HCT116 (cell line): Measurements from ENCODE around the gene ARHGEF37. TPM values are rescaled to one million over a fixed set of nuclear protein-coding genes. Genes with fewer than 3 reads are reported as not detected.

ENCODE experiments used
- ATAC-seq: fragments of 200-7000 bp; cut with Tn5 transposase; 2 replicates; pipeline ENCODE4 v1.9.1; 2020; ENCODE audit warnings: mild to moderate bottlenecking, moderate library complexity
- BruUV-seq: library from RNA; stranded (reverse); fragments of 400-500 nt; replicated peaks from 2 replicates; lab custom pipeline; 2021; lab: Mats Ljungman, UMichigan
- CTCF ChIA-PET: fragments of 300-600 bp; sonication (Branson Sonifier 250); formaldehyde crosslinking; loops from one replicate; lab custom pipeline; 2021; ENCODE audit warnings: antibody characterized with exemption; lab: Charles Lee
- POLR2A ChIA-PET: fragments of 300-600, 350-600 bp; sonication (Branson Sonifier 250); formaldehyde crosslinking; loops from one replicate; lab custom pipeline; 2021; ENCODE audit warnings: antibody characterized with exemption; lab: Charles Lee
- RAD21 ChIA-PET, 2 experiments: fragments of 300-600 bp; sonication (Branson Sonifier 250); formaldehyde crosslinking; loops; one replicate each; lab custom pipeline; 2023; ENCODE audit warnings: low total read pairs in 2 of 2; ENCODE audit not compliant: uncharacterized antibody in 2 of 2, unreplicated experiment in 2 of 2, low non-redundant PET in 1 of 2; lab: Charles Lee
- DNase-seq: peaks from one replicate; pipeline ENCODE4 v3.0.0-alpha.2; 2010; ENCODE audit warnings: low read depth, low spot score
- H2AFZ ChIP-seq: fragments of 200-600 bp; shearing (Covaris generic), sonication (generic); 2 replicates; pipeline ENCODE4 v1.6.1; 2017; ENCODE audit warnings: low read depth, mixed run types, mixed read lengths, antibody characterized with exemption, low read length; ENCODE audit not compliant: poor library complexity, severe bottlenecking
- H3K27ac ChIP-seq: 2 replicates; pipeline ENCODE4 v1.5.1; 2012; ENCODE audit warnings: low read depth, low read length
- H3K27me3 ChIP-seq: fragments of 200-600 bp; sonication (generic); 2 replicates; pipeline ENCODE4 v1.6.1; 2016; ENCODE audit warnings: mixed run types, low read length, mixed read lengths; ENCODE audit not compliant: insufficient read depth
- H3K36me3 ChIP-seq, 2 experiments: fragments of 200-500 bp in 1 of 2; fragments of 200-600 bp in 1 of 2; sonication (Bioruptor generic) in 1 of 2; sonication (generic) in 1 of 2; 2 replicates each; pipeline versions ENCODE4 v1.5.1 to v1.6.1; 2014 to 2016; ENCODE audit warnings: low read length in 2 of 2, inconsistent platforms in 1 of 2, mixed read lengths in 1 of 2, mixed run types in 1 of 2; ENCODE audit not compliant: insufficient read depth in 2 of 2, control insufficient read depth in 1 of 2
- H3K4me1 ChIP-seq, 2 experiments: fragments of 200-600 bp in 1 of 2; sonication (generic) in 1 of 2; 2 replicates each; pipeline versions ENCODE4 v1.5.1 to v1.6.1; 2012 to 2017; ENCODE audit warnings: low read length in 2 of 2, inconsistent platforms in 1 of 2, mild to moderate bottlenecking in 1 of 2, mixed read lengths in 1 of 2, mixed run types in 1 of 2, moderate library complexity in 1 of 2; ENCODE audit not compliant: insufficient read depth in 2 of 2, control insufficient read depth in 1 of 2
- H3K4me2 ChIP-seq: fragments of 200-600 bp; sonication (generic); 2 replicates; pipeline ENCODE4 v1.6.1; 2017; ENCODE audit warnings: mixed run types, low read length, mixed read lengths
- H3K4me3 ChIP-seq, 2 experiments: fragments of 200-600 bp in 1 of 2; sonication (generic) in 1 of 2; replicated peaks in 1 of 2; 2 replicates each; pipeline ENCODE4 v1.5.1; 2011 to 2016; ENCODE audit warnings: low read length in 2 of 2, control low read depth in 1 of 2, low read depth in 1 of 2, mild to moderate bottlenecking in 1 of 2, mixed read lengths in 1 of 2, mixed run types in 1 of 2
- H3K79me2 ChIP-seq: fragments of 200-600 bp; sonication (generic); 2 replicates; pipeline ENCODE4 v1.6.1; 2017; ENCODE audit warnings: mild to moderate bottlenecking, mixed run types, low read length, moderate library complexity, mixed read lengths; ENCODE audit not compliant: insufficient read depth
- H3K9ac ChIP-seq: fragments of 200-600 bp; sonication (generic); 2 replicates; pipeline ENCODE4 v1.6.1; 2016; ENCODE audit warnings: low read length, mixed read lengths
- H3K9me2 ChIP-seq: fragments of 200-600 bp; sonication (generic), shearing (Covaris generic); 2 replicates; pipeline ENCODE4 v1.6.1; 2017; ENCODE audit warnings: mixed run types, mild to moderate bottlenecking, moderate library complexity; ENCODE audit not compliant: insufficient read depth
- H3K9me3 ChIP-seq, 2 experiments: fragments of 200-500 bp in 1 of 2; fragments of 200-600 bp in 1 of 2; sonication (Bioruptor generic) in 1 of 2; sonication (generic) in 1 of 2; 2 replicates each; pipeline ENCODE4 v1.6.1; 2014 to 2017; ENCODE audit warnings: low read length in 2 of 2, mixed read lengths in 2 of 2, inconsistent platforms in 1 of 2, low read depth in 1 of 2, mild to moderate bottlenecking in 1 of 2, mixed run types in 1 of 2, moderate library complexity in 1 of 2; ENCODE audit not compliant: control insufficient read depth in 1 of 2, insufficient read depth in 1 of 2
- H4K20me1 ChIP-seq: fragments of 200-600 bp; sonication (generic), shearing (Covaris generic); 2 replicates; pipeline ENCODE4 v1.6.1; 2017; ENCODE audit warnings: mixed run types, mild to moderate bottlenecking, moderate library complexity; ENCODE audit not compliant: insufficient read depth
- CBX3 ChIP-seq: IDR thresholded peaks from 2 replicates; pipeline ENCODE4 v1.6.1; 2012; ENCODE audit warnings: low read depth
- CEBPB ChIP-seq: IDR thresholded peaks from 2 replicates; pipeline ENCODE4 v1.6.1; 2012; ENCODE audit warnings: low read depth
- EZH2 ChIP-seq: fragments of 200-600 bp; sonication (generic); IDR thresholded peaks from 2 replicates; pipeline ENCODE4 v1.6.1; 2017; ENCODE audit warnings: antibody characterized with exemption, mixed run types
- EZH2phosphoT487 ChIP-seq: fragments of 200-600 bp; IDR thresholded peaks from 2 replicates; pipeline ENCODE4 v1.6.1; 2018; ENCODE audit warnings: antibody characterized with exemption, borderline replicate concordance
- FOSL1 ChIP-seq: IDR thresholded peaks from 2 replicates; pipeline ENCODE4 v1.6.1; 2012; ENCODE audit warnings: low read depth
- JUND ChIP-seq: IDR thresholded peaks from 2 replicates; pipeline ENCODE4 v1.6.1; 2012
- POLR2A ChIP-seq: IDR thresholded peaks from 2 replicates; pipeline ENCODE4 v1.7.0; 2011; ENCODE audit warnings: borderline replicate concordance; ENCODE audit not compliant: insufficient read depth, insufficient read length; ENCODE audit errors: extremely low read depth
- RAD21 ChIP-seq: IDR thresholded peaks from 2 replicates; pipeline ENCODE4 v1.6.1; 2012; ENCODE audit warnings: low read depth, mild to moderate bottlenecking
- SIN3A ChIP-seq: IDR thresholded peaks from 2 replicates; pipeline ENCODE4 v1.6.1; 2012; ENCODE audit warnings: low read depth
- SP1 ChIP-seq: IDR thresholded peaks from 2 replicates; pipeline ENCODE4 v1.6.1; 2012; ENCODE audit warnings: low read depth
- SRF ChIP-seq: IDR thresholded peaks from 2 replicates; pipeline ENCODE4 v1.6.1; 2012; ENCODE audit warnings: low read depth
- YY1 ChIP-seq: IDR thresholded peaks from 2 replicates; pipeline ENCODE4 v1.6.1; 2011; ENCODE audit warnings: low read length, low read depth, moderate library complexity, mild to moderate bottlenecking; ENCODE audit not compliant: insufficient replicate concordance; ENCODE audit errors: extremely low read depth
- ZFX ChIP-seq: fragments of 450-650 bp; IDR thresholded peaks from 2 replicates; pipeline ENCODE4 v1.6.1; 2017
- ZNF274 ChIP-seq: fragments of 200-500 bp; sonication (Bioruptor generic); IDR thresholded peaks from 2 replicates; pipeline ENCODE4 v1.6.1; 2014; ENCODE audit warnings: mild to moderate bottlenecking, low read depth, low read length, inconsistent platforms
- intact Hi-C: fragments of 100-400 bp; cut with micrococcal nuclease; formaldehyde crosslinking; loops from 2 replicates; pipeline ENCODE4 v1.10.0; 2022
- total RNA-seq: library from RNA; stranded (reverse); gene quantifications from one replicate; pipeline ENCODE4 v1.2.1, GENCODE V29; 2021; ENCODE audit not compliant: unreplicated experiment
- TF ChIP-seq, protein P1 (sequence below): IDR thresholded peaks from 2 replicates; pipeline ENCODE4 v1.6.1; 2012
- TF ChIP-seq, protein P2 (sequence below): IDR thresholded peaks from 2 replicates; pipeline ENCODE4 v1.6.1; 2011; ENCODE audit warnings: mild to moderate bottlenecking, low read length, moderate library complexity; ENCODE audit not compliant: insufficient replicate concordance; ENCODE audit errors: extremely low read depth
- TF ChIP-seq, protein P3 (sequence below): IDR thresholded peaks from 2 replicates; pipeline ENCODE4 v1.6.1; 2012
- TF ChIP-seq, protein P4 (sequence below), 3 experiments: fragments of 200-600 bp in 1 of 3; sonication (generic) in 1 of 3; IDR thresholded peaks in 2 of 3; conservative IDR thresholded peaks in 1 of 3; 2 replicates each; pipeline ENCODE4 v1.5.1; 2012 to 2017; ENCODE audit warnings: low read depth in 2 of 3, low read length in 2 of 3, antibody characterized with exemption in 1 of 3, borderline replicate concordance in 1 of 3, control low read depth in 1 of 3, mild to moderate bottlenecking in 1 of 3, mixed read lengths in 1 of 3, mixed run types in 1 of 3, moderate library complexity in 1 of 3; ENCODE audit not compliant: insufficient read depth in 1 of 3

Gene ARHGEF37
- total RNA-seq, 1 experiment from 2014 or later: 7.0 TPM

DNA sequence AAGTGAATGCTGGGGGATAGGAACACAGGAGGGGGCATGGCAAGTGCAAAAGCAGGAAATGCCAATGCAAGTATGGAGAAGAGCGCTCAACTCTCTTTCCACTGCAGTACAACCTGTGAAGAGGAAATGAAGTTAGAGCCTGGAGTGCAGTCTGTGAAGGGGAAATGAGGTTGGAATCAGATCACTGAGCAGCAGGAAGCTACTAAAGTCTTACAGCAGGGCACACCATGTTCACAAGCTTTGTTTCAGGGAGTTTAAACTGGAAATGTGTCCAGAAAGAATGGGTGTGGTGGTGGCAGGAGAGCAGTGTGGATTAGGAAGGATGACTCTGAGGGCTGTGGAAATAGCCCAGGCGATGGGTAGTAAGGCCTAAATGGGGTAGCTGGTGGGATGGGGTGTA, 15.4 kb downstream of the ARHGEF37 start:
- Histone ChIP-seq H3K79me2 (no peaks in the 10 kb centered on the region), H3K9me2 (no peaks in the 10 kb centered on the region), H3K27me3 (no peaks in the 10 kb centered on the region), H3K36me3 (no peaks in the 10 kb centered on the region), H4K20me1 (no peaks in the 10 kb centered on the region), H3K27ac (no peak overlapping the region), H3K4me3 (no peak overlapping the region), H3K9me3 (no peaks in the 10 kb centered on the region), H3K4me1 (peaks cover 7 to 21% of the 10 kb centered on the region in 2 experiments), H3K9ac (no peak overlapping the region), H3K4me2 (no peak overlapping the region), H2AFZ (no peak overlapping the region)
- RAD21 ChIA-PET: no interaction called here
- DNase-seq: no peak
- BruUV-seq: no TSS peak
- intact Hi-C loops: no loop called here
- ATAC-seq: no peak
- POLR2A ChIA-PET: no interaction called here
- CTCF ChIA-PET: no interaction called here
- TF ChIP-seq ZNF274 (no peak), JUND (no peak), CEBPB (no peak), POLR2A (no peak), CBX3 (no peak), SP1 (no peak), EZH2 (no peak), RAD21 (no peak), EZH2phosphoT487 (no peak), FOSL1 (no peak), SRF (no peak), YY1 (no peak), SIN3A (no peak), ZFX (no peak)
- TF ChIP-seq, protein P1, sequence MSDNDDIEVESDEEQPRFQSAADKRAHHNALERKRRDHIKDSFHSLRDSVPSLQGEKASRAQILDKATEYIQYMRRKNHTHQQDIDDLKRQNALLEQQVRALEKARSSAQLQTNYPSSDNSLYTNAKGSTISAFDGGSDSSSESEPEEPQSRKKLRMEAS: no peak
- TF ChIP-seq, protein P2, sequence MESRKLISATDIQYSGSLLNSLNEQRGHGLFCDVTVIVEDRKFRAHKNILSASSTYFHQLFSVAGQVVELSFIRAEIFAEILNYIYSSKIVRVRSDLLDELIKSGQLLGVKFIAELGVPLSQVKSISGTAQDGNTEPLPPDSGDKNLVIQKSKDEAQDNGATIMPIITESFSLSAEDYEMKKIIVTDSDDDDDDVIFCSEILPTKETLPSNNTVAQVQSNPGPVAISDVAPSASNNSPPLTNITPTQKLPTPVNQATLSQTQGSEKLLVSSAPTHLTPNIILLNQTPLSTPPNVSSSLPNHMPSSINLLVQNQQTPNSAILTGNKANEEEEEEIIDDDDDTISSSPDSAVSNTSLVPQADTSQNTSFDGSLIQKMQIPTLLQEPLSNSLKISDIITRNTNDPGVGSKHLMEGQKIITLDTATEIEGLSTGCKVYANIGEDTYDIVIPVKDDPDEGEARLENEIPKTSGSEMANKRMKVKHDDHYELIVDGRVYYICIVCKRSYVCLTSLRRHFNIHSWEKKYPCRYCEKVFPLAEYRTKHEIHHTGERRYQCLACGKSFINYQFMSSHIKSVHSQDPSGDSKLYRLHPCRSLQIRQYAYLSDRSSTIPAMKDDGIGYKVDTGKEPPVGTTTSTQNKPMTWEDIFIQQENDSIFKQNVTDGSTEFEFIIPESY: no peak
- TF ChIP-seq, protein P3, sequence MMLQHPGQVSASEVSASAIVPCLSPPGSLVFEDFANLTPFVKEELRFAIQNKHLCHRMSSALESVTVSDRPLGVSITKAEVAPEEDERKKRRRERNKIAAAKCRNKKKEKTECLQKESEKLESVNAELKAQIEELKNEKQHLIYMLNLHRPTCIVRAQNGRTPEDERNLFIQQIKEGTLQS: no peak
- TF ChIP-seq, protein P4, sequence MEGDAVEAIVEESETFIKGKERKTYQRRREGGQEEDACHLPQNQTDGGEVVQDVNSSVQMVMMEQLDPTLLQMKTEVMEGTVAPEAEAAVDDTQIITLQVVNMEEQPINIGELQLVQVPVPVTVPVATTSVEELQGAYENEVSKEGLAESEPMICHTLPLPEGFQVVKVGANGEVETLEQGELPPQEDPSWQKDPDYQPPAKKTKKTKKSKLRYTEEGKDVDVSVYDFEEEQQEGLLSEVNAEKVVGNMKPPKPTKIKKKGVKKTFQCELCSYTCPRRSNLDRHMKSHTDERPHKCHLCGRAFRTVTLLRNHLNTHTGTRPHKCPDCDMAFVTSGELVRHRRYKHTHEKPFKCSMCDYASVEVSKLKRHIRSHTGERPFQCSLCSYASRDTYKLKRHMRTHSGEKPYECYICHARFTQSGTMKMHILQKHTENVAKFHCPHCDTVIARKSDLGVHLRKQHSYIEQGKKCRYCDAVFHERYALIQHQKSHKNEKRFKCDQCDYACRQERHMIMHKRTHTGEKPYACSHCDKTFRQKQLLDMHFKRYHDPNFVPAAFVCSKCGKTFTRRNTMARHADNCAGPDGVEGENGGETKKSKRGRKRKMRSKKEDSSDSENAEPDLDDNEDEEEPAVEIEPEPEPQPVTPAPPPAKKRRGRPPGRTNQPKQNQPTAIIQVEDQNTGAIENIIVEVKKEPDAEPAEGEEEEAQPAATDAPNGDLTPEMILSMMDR (IDR thresholded peaks at IDR 0.05 in 2 of 3, conservative IDR thresholded peaks at IDR 0.05 in 1 of 3; ENCODE audit: borderline replicate concordance in 1 of 3, insufficient read depth in 1 of 3, low read depth in 2 of 3, low read length in 2 of 3): no peak
